ENCODE measurements around the gene IMMP2L. TPM values are rescaled to one million over a fixed set of nuclear protein-coding genes. Genes with fewer than 3 reads are reported as not detected.

The IMMP2L gene
- total RNA-seq, 2 experiments from 2014 or later = 17.4 to 30.2 TPM

GRCh38 chr7:111014079-111014478 is 548.2 kb downstream of the IMMP2L start:
- DNase-seq = peak; percentile 54
- Mint-ChIP-seq H3K36me3 (ENCODE audit: low read depth) (peaks cover 7% of the 10 kb centered on the region), H3K27ac (peak overlapping the region; percentile 85), H3K27me3 (no peaks in the 10 kb centered on the region), H3K4me3 (no peak overlapping the region), H3K4me1 (ENCODE audit: low read depth) (peaks cover 75% of the 10 kb centered on the region), H3K9me3 (no peaks in the 10 kb centered on the region)
- intact Hi-C loops (cut with micrococcal nuclease) = loop anchor here (10.0 kb wide), 1 partner anchor 471 kb away; no protein-coding TSS in a partner anchor
- ChIA-PET CTCF (interaction anchor here (0.9 to 2.8 kb wide), 5 partner anchors 15 to 81 kb away, joined by 3 to 10 read pairs (median 3); partner anchors contain the start of gene LRRN3), POLR2A (interaction anchor here (1.1 kb wide), 1 partner anchor 70 kb away, joined by 3 read pairs; no protein-coding TSS in a partner anchor)
- TF ChIP-seq, protein P1, sequence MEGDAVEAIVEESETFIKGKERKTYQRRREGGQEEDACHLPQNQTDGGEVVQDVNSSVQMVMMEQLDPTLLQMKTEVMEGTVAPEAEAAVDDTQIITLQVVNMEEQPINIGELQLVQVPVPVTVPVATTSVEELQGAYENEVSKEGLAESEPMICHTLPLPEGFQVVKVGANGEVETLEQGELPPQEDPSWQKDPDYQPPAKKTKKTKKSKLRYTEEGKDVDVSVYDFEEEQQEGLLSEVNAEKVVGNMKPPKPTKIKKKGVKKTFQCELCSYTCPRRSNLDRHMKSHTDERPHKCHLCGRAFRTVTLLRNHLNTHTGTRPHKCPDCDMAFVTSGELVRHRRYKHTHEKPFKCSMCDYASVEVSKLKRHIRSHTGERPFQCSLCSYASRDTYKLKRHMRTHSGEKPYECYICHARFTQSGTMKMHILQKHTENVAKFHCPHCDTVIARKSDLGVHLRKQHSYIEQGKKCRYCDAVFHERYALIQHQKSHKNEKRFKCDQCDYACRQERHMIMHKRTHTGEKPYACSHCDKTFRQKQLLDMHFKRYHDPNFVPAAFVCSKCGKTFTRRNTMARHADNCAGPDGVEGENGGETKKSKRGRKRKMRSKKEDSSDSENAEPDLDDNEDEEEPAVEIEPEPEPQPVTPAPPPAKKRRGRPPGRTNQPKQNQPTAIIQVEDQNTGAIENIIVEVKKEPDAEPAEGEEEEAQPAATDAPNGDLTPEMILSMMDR (IDR thresholded peaks at IDR 0.05) = no peak
- ATAC-seq = no peak

DNA sequence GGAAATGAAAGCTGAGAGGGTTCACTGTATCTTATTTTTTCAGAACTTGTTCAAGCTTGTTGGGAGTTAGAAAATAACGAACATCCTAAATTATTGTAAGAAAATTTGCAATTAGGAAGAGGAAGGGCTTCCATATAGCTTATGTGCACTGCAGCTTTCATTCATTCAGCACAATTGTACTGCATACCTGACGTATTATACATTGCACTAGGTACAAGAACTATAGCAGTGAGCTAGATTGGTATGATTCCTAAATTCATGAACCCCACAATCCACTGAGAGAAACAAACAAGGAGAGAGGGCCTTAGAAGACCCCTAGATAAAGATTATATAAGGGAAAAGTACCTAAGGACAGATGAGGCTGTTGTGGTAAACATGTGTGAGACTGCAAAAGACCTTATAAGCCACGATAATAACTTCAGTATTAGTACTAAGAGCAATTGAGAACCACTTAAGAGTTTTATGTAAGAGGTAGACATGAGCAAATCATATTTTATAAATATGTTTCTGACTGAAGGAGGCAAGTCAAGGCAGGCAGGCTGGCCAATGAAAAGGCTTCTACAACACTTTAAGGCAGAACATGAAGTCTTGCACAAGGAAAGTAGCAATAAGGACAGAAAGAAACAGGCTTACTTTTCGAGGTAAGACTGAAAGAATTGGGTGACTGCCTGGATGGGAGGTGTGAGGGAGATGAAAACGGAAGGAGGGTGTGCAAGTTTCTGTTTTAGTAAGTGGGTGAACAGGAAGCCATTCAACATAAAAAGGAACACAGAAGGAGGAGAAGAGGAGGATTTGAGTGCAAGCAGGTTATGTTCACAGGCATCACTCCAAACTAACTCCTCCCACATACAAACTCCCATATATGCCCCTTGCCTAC is 549.3 kb downstream of the IMMP2L start:
- ATAC-seq = peak; percentile 86
- H3K4me1 Mint-ChIP-seq (ENCODE audit: low read depth) = peaks cover 67% of the 10 kb centered on the region
- H3K9me3 Mint-ChIP-seq = no peaks in the 10 kb centered on the region
- intact Hi-C loops (cut with micrococcal nuclease) = loop anchor here (2.0 to 10.0 kb wide), 3 partner anchors 16 to 472 kb away; no protein-coding TSS in a partner anchor
- H3K27me3 Mint-ChIP-seq = no peaks in the 10 kb centered on the region
- H3K36me3 Mint-ChIP-seq (ENCODE audit: low read depth) = peaks cover 7% of the 10 kb centered on the region
- TF ChIP-seq, protein P1 (IDR thresholded peaks at IDR 0.05) = no peak
- ChIA-PET POLR2A (interaction anchor here (1.1 to 1.3 kb wide), 2 partner anchors 71 to 80 kb away, joined by 3 to 4 read pairs; no protein-coding TSS in a partner anchor), CTCF (interaction anchor here (0.9 to 2.8 kb wide), 4 partner anchors 16 to 80 kb away, joined by 3 to 10 read pairs (median 4); partner anchors contain the start of gene LRRN3)
- H3K4me3 Mint-ChIP-seq = peak overlapping the region; percentile 66
- DNase-seq = peak; percentile 69
- peak overlapping the region; percentile 91 for H3K27ac Mint-ChIP-seq

- intact Hi-C loops (cut with micrococcal nuclease) = loop anchor here (2.0 to 10.0 kb wide), 3 partner anchors 17 to 473 kb away; no protein-coding TSS in a partner anchor
- peak overlapping the region; percentile 93 for H3K27ac Mint-ChIP-seq
- H3K27me3 Mint-ChIP-seq = no peaks in the 10 kb centered on the region
- TF ChIP-seq, protein P1 (IDR thresholded peaks at IDR 0.05) = no peak
- ChIA-PET POLR2A (interaction anchor here (0.7 to 2.3 kb wide), 4 partner anchors 12 to 81 kb away, joined by 3 to 8 read pairs (median 4); no protein-coding TSS in a partner anchor), CTCF (interaction anchor here (1.1 to 2.8 kb wide), 4 partner anchors 17 to 82 kb away, joined by 3 to 10 read pairs (median 5); partner anchors contain the start of gene LRRN3)
- H3K36me3 Mint-ChIP-seq (ENCODE audit: low read depth) = peaks cover 7% of the 10 kb centered on the region
- no peak for ATAC-seq
- DNase-seq = no peak
- peak overlapping the region; percentile 66 for H3K4me3 Mint-ChIP-seq
- no peaks in the 10 kb centered on the region for H3K9me3 Mint-ChIP-seq
- H3K4me1 Mint-ChIP-seq (ENCODE audit: low read depth) = peaks cover 60% of the 10 kb centered on the region
Observed at GRCh38 chr7:111012149-111012548, 550.1 kb downstream of the IMMP2L start.

GRCh38 chr7:111011520-111011919 is 550.8 kb downstream of the IMMP2L start:
- Mint-ChIP-seq H3K27ac (peak overlapping the region; percentile 93), H3K27me3 (no peaks in the 10 kb centered on the region), H3K4me3 (peak overlapping the region; percentile 66), H3K4me1 (ENCODE audit: low read depth) (peaks cover 57% of the 10 kb centered on the region), H3K36me3 (ENCODE audit: low read depth) (peaks cover 7% of the 10 kb centered on the region), H3K9me3 (no peaks in the 10 kb centered on the region)
- ChIA-PET POLR2A (interaction anchor here (0.7 to 2.3 kb wide), 3 partner anchors 13 to 71 kb away, joined by 3 to 8 read pairs (median 5); no protein-coding TSS in a partner anchor), CTCF (interaction anchor here (0.9 to 2.0 kb wide), 5 partner anchors 17 to 82 kb away, joined by 3 to 6 read pairs (median 4); partner anchors contain the start of gene LRRN3)
- TF ChIP-seq, protein P1 (IDR thresholded peaks at IDR 0.05) = no peak
- ATAC-seq (peak; percentile 46), DNase-seq (peak; percentile 48)
- intact Hi-C loops (cut with micrococcal nuclease) = loop anchor here (2.0 to 10.0 kb wide), 2 partner anchors 35 to 473 kb away; no protein-coding TSS in a partner anchor

Measured in activated CD8-positive, alpha-beta T cell treated with anti-CD3 and anti-CD28 coated beads for 36 hours (primary cell).